ENCODE results near the gene CAB39. TPM values are rescaled to one million over a fixed set of nuclear protein-coding genes. Genes with fewer than 3 reads are reported as not detected.

Gene CAB39
- polyA plus RNA-seq, 10 donors: 49.1 to 77.1 (median 61.0) TPM

GRCh38 chr2:230815088-230815487, 102.4 kb downstream of the CAB39 start:
- no peak for DNase-seq

GRCh38 chr2:230816735-230817134, 104.1 kb downstream of the CAB39 start:
- no peak for DNase-seq

- DNase-seq: no peak
Measured at GRCh38 chr2:230819433-230819832, 106.8 kb downstream of the CAB39 start.

DNA sequence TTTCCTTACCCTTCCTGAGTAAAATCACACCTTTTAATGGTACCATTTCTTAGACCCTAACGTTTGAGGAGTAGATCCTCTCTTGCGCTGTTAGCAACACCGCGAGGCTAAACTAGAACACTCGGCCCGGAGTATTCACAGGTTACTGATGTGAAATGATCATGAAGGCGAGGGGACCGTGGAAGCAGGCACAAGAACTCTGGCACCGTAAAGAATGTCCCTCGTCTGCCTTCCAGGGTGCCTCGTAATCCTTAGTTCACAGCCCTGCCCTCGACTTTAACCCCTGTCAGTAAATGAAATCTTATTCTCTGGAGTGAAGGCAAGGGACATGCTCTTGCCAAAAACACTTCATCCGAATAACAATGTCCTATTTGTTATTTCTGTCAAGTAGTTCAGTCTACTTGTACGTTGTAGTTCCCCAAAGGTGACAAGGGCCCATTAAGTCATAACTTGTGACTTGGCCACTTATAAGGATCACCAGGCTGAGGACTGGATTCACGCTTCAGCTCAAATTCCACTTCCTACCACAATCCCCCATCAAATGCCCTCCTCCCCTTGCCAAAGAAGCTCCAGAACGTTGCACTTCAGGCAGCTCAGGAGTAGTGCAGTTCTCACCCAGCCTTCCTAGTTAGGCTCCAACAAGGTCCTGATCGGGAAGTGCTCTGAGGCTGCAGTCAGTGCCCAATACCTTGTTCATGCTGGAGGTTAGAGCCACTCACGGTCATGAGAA, 108.8 kb downstream of the CAB39 start:
- DNase-seq: no peak

DNA sequence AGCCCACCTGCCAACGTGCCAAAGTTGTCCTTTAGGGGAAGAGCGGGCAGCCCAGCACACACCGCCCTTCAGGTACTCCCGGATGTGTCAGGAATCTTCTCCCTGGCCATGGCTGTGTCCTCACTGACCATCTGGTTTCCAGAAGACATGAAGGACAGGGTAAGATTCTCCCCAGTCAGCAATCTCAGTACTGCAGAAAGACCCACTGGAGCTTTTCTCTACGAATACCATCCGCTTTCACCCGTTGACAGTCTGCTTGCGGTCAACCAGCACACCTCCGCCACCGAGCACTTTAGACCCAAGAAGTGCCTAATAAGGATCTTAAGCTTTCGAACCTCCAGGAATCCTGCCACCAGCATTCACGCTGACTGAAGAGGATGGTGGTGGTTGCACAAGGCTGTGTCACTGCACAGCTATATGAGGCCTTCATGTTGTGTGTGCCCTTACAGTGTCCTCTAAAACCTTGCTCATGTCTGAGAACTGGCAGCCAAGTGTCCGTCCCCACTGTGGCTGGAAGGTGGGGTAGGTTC, 109.4 kb downstream of the CAB39 start:
- no peak for DNase-seq

DNA sequence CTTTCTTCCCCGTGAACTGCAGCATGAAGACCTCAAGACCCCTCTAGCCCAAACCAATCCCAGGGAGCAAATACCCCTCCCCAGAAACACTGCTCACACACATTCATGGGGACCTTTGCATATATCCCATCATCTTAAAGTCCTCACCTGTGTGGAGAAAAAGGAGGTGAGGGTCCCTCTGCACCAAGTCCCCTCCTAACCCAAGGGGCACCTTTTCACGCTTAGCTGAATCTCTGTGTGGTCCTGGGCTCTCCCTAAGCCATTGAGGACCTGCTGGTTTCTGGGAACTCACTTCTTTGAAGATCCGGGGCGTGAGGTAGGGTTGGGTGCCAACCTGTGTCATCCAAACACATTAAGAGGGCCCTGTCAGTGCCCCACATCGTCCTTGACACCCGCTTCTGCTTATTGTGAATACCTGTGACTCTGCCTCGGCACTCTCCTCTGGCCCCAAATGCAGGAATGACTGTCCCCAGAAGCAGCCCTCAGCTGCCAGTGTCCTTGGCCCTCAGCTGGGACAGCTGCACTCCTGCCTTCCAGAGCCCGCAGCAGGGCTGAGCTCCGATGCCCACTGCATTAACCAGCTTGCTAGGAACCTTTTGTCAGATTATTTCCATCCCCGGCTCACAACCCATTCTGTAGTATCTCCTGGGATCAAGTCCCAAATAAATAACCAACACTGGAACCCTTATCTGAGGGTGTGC, 110.8 kb downstream of the CAB39 start:
- DNase-seq: no peak

DNA sequence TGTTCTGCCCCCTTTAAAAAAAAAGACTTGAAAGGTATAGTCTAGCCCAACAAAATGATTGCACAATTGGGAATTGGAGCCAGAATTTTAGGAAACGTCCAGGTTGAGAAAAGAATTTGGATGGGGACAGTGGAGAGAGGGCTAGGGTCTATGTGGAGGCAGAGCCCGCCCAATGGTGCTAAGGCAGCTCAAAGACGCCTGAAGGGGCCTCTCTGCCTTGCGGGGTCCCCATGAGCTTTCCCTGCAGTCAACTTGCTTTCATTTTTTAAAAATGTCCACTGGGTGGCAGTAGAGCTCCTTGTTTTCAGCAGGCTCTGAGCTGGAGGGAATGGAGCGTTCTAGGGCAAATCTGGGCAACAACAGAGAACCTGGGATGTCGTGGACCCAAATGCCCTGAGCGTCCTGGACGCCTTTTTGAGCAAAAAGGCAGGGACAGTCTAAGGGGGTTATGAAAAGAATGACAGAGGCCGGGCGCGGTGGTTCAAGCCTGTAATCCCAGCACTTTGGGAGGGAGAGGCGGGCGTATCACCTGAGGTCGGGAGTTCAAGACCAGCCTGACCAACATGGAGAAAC, 111.8 kb downstream of the CAB39 start:
- DNase-seq: peak; percentile 76 to 90 (median 86)

DNA sequence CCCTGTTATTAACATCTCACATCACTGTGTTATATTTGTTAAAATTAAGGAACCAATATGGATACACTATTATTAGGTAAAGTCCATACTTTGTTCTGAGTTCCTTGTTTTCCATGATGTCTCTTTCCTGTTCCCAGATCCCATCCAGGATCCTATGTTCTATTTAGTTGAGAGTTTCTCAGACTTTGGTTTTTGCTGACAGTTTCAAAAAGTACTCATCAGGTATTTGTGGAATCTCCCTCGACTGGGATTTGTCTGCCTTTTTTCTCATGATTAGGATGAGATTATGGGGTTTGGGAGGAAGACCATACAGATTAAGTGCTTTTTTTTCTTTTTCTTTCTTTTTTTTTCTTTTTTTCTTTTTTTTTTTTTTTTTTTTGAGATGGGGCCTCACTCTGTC, 112.7 kb downstream of the CAB39 start:
- DNase-seq: no peak

DNA sequence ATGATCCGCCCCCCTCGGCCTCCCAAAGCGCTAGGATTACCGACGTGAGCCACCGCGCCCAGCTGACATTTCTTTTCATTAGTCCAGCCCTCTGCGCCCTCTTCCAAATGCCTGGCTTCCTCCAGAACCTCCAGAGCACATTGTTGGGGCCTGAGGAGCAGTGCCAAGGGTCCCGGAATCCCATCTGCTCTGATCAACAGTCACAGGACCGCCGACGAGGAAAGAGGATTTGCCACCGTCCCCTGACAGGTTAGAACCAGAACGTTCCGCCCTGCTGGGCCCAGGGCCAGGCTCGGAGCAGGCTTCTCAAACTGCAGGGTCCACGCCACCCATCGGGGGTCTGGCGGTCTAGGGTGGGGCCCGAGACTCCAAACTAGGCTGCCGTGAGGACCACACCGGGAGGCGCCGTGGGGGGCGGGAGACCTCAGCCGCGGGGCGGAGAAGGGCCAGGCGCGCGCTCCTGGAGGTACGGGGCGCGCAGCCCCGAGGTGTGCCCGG, 115.2 kb downstream of the CAB39 start:
- DNase-seq: peak in 1 of 3 donors; percentile 22

- peak in 1 of 3 donors; percentile 30 for DNase-seq
Measured at GRCh38 chr2:230828272-230828961, 115.8 kb downstream of the CAB39 start.

- no peak for DNase-seq
Measured at GRCh38 chr2:230829293-230829692, 116.7 kb downstream of the CAB39 start.

DNA sequence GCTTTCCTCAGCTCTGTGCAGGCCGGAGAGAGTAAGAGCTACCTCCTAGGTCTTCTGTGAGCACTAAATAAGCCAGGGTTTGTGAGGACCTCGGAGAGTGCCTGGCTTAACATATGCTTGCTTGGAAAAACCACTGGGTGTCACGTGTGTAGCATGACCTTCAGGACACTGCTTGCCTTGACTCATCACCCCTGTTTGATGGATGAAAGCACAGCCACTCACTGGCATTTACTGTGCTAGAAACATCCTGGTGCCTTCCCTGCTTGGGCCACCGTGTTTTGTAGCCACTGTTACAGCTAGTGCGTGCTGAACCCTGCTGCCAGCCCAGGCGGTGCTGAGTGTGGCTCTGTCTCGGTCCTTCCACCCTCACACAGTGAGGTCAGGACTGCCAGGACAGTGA, 117.3 kb downstream of the CAB39 start:
- no peak for DNase-seq

GRCh38 chr2:230830428-230830827, 117.8 kb downstream of the CAB39 start:
- DNase-seq: no peak

DNA sequence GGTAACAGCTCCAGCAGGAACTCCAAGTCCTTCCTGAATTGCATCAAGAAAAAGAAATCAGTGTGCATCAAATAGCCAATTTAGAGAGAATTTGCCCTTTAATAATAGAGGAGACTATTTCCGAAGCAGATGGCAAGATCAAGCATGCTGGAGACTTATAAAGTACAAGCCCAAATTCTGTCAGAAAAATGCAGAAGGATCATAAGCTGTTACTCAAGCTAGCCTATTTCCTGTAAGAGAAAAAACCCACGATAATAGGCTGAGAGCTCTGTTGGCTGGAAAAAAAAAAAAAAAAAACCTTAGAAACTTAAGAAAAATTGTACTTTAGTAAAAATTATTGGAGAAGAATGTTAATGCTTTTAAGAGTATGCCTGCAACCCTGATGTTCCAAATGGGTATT, 127.7 kb downstream of the CAB39 start:
- no peak for DNase-seq

DNA sequence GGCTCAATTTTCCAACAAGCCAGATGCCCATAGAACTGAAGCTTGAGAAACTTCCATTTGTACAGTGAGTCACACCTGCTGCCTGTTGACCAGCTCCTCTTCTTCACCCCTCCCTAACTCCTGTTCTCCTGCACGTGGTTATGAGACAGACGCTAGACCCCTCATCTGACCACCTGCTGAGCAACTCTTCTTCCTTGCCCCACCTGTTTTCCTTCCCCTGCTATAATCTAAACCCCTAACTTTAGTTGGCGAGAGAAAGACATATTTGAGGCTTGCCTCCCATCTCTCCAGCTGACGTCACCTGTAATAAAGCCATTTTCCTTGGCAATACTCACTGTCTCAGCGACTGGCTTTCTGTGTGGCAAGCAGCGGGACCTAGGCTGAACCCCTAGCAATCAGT, 129.8 kb downstream of the CAB39 start:
- no peak for DNase-seq

GRCh38 chr2:230843132-230843531, 130.5 kb downstream of the CAB39 start:
- DNase-seq: no peak

DNA sequence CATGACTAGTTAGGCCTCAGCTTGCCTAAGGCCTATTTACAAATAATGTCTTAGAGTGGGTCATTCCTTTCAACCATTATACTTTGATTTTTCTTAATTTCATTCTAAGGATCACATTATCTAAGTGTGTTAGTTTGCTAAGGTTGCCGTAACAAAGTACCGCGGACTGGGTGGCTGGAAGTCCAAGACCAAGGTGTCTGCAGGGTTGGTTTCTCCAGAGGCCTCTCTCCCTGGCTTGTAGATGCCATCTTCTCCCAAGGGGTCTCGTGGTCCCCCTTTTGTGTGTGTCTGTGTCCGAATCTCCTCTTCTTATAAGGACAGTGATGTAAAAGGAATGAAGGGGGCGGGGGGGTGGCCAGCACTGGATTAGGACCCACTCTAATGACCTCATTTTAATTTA, 133.7 kb downstream of the CAB39 start:
- DNase-seq: no peak

- peak; percentile 69 to 91 (median 80) for DNase-seq
Measured at GRCh38 chr2:230847883-230848388, 135.3 kb downstream of the CAB39 start.

- peak in 1 of 3 donors; percentile 39 for DNase-seq
Measured at GRCh38 chr2:230849633-230850357, 137.2 kb downstream of the CAB39 start.

GRCh38 chr2:230850358-230850658, 137.7 kb downstream of the CAB39 start:
- DNase-seq: no peak

DNA sequence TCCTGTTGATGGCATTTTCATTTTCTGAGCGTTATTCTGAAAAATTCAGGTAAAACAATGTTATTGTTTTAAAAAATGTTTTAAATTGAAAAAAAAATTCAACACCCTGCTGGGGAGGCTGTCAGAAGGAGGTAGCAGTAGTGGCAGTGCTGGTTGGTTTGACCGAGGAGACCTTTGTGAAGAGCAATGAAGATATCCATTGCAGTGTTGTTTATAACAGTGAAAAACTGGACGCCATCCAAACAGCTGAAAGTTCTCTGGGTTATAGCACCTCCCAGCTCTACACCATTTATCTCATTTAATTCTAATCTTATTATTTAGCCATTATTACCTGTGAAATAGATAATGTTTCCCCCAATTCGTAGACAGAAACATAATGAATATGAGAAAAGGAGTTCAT, 139.5 kb downstream of the CAB39 start:
- DNase-seq: no peak
